Left hindlimb (tissue), 1 donor: ENCODE data around the gene HEG1.
"Not testable (repeated sequence)": the region's sequence is repeated elsewhere in the genome, so short reads cannot be mapped to it uniquely, and the experiment has no call there.

Source experiments
- DNase-seq: peaks from one replicate; pipeline ENCODE4 v3.0.0-alpha.2; 2018

Gene HEG1, protein sequence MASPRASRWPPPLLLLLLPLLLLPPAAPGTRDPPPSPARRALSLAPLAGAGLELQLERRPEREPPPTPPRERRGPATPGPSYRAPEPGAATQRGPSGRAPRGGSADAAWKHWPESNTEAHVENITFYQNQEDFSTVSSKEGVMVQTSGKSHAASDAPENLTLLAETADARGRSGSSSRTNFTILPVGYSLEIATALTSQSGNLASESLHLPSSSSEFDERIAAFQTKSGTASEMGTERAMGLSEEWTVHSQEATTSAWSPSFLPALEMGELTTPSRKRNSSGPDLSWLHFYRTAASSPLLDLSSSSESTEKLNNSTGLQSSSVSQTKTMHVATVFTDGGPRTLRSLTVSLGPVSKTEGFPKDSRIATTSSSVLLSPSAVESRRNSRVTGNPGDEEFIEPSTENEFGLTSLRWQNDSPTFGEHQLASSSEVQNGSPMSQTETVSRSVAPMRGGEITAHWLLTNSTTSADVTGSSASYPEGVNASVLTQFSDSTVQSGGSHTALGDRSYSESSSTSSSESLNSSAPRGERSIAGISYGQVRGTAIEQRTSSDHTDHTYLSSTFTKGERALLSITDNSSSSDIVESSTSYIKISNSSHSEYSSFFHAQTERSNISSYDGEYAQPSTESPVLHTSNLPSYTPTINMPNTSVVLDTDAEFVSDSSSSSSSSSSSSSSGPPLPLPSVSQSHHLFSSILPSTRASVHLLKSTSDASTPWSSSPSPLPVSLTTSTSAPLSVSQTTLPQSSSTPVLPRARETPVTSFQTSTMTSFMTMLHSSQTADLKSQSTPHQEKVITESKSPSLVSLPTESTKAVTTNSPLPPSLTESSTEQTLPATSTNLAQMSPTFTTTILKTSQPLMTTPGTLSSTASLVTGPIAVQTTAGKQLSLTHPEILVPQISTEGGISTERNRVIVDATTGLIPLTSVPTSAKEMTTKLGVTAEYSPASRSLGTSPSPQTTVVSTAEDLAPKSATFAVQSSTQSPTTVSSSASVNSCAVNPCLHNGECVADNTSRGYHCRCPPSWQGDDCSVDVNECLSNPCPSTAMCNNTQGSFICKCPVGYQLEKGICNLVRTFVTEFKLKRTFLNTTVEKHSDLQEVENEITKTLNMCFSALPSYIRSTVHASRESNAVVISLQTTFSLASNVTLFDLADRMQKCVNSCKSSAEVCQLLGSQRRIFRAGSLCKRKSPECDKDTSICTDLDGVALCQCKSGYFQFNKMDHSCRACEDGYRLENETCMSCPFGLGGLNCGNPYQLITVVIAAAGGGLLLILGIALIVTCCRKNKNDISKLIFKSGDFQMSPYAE (N-terminal part only)

DNA sequence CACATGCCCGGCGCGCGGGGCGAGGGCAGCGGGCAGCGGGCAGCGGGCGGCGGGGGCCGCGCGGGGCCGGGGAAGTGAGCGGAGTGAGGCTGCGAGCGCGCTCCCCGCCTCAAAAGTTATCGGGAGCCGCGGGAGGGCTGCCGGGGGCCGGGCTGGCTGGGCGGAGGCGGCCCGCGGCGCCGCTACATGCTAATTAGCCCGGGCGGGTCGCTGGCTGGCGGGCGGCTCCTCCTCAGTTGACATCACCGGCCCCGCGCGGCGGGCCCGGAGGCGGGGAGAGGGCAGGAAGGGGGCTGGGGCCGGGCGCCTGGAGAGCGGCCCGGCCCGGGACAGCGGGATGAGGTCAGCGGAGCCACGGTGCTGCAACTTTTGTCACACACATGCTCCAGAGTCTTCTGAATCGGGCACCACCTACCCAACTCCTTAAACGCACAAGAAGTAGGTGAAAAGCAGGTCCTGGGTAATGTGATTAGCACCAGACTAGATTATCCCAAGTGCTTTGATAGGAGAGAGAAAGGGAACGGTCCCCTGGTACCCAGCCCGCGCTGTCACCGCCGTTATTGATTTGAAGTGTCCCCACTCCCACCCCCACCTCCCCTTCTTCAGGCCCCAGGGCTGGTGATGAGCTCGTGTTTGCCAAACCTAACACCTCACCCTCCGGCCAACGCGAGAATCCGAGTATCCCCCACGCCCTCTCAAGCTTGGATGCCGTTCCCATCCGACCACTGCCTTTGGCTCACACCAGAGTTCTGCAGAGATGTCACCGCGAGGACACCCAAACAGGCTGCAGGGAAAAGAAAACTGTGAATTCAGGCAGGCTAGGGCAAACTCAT, at the start of gene HEG1:
Gene HEG1 (minus strand): TSS at position 85 of the 833 bp plus-strand sequence. CDS start 107 bp downstream, outside the sequence.
- peak; percentile 91 for DNase-seq

DNA sequence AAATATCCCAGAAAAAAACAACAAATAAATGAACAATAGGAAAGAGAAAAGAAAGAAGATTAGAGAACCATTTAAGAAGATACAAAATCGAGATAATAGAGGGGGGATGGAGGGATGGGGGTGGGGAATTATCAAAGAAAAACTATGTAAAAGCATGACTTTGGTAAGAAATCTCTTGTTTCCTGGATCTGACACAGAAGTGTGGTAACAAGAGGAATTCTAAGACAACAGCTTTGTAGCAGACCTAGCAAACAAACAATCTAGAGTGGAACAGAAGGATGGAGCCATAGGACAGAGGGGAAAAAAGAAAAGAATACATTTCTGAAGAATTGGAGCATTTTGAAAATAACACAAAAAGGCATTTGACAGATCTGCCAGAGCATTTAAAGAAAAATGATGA, 49.3 kb upstream of the HEG1 start:
- no peak for DNase-seq

DNA sequence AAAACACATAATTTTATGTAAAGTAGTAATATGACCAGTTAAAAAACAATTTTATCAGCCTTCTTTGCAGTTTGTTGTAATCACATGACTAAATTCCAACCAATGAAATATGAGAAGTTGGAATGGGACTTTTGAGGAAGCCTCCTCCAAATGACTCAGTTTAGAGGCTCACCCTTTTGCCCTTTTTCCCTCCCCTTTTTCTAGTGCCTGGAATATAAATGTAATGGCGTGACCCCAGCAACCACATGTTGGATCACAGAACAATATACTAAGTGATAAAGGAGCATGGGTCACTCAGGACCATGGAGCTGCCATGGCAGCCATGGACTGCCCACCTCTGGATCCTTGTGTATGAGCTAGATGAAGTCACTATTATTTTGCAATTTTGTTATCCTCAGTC, 48.8 kb upstream of the HEG1 start:
- no peak for DNase-seq

DNA sequence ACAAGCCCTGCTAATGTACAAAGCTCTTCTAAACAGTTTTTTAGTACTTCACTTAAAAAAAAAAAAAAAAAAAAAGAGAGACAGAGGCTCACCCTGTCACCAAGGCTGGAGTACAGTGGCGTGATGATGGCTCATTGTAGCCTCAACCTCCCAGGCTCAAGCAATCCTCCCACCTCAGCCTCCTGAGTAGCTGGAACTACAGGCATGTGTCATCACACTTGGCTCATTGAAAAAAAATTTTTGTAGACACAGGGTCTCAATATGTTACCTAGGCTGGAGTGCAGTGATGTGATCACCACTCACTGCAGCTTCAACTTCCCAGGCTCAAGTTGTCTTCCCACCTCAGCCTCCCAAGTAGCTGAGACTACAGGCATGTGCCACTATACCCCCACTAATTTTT, 47.6 kb upstream of the HEG1 start:
- DNase-seq: no peak

DNA sequence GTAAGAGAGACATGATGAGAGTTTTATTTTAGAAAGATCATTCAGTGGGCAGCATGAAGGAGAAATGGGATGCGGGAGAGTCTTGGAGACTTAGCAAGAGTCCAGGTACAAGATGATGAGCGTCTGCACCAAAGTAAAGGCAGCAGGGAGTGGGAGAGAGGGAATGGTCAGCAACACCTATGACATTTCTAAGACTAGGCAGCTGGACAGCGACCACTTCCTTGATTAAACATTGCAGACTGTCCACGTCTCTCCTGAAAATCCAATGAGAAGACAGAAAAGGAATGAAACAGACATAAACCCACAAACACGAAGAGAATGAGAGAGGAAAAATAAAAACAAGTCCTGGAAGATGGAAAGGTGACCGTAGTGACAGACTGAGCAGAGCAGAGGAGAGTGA, 46.7 kb upstream of the HEG1 start:
- no peak for DNase-seq

DNA sequence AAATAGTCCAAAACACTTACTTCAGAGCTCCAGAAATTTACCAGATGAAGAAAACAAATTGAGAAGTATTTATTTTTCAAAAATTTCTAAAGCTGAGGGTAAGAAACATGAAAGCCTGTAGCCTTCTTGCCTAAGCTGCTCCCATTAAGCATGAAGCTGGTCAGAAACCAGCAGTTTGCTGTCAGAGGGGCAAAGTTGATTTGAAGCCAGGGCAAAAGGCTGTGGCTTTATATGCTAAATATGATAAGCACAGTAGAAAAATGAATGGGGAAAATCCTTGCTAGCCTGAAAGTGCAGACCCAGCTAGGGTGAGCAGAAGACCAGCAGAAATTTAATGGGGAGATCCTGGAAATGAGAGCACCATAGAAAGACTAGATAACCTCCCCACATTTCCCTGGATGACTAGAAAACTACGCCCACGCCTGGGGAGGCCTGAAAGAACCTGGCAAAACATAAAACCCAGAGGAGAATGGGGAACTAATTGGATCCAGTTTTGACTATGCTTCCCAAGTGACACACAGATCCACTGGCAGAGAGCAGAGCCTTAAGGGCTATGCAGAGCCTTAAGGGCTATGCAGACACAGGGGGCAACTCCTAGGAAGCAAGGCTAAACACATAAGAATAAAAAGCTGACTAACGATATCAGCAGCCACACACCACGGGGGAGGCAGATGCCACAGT, 43.0 kb upstream of the HEG1 start:
- no peak for DNase-seq

DNA sequence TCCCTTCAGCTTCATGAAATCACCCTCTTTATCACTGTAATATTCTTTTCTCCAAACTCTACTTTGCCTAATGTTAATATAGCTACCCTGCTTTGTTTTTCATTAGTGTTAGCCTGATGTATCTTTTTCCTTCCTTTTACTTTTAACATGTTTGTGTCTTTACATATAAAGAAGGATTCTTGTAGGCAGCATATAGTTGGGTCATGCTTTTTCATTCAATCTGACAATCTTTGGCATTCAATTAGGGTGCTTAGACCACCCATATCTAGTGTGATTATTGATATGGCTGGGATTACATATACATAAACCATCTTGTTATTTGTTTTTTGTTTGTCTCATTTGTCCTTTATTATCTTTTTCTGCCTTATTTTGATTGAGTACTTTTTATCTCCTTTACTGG, 34.9 kb upstream of the HEG1 start:
- no peak for DNase-seq

DNA sequence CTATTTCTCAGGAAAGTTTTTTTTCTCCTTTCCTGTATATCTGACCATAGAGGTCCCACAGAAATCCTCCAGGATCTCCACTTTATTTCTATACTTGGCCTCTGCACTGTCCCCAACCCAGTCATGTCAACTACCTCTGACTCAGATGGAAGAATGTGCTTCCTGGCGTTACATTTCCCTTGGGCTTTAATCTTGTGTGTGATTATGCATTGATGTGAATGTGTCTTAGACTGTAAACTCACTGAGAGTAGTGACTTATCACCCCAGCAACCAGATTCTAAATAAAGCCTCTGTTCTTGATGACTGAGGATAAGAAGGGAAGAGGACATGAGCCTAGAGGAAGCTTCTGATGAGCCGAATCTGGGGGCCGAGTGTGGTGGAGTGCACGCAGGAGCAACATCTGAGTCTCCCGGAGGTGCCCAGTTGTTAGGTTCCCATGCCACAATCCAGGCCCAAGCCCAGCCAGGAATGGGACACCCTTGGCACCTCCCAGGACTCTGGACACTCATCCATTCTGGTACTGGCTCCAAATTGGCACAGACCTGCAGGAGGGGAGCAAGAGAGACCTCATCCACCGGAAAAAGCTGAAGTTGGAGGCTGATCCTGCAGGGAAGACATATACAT, 32.1 kb upstream of the HEG1 start:
- no peak for DNase-seq

DNA sequence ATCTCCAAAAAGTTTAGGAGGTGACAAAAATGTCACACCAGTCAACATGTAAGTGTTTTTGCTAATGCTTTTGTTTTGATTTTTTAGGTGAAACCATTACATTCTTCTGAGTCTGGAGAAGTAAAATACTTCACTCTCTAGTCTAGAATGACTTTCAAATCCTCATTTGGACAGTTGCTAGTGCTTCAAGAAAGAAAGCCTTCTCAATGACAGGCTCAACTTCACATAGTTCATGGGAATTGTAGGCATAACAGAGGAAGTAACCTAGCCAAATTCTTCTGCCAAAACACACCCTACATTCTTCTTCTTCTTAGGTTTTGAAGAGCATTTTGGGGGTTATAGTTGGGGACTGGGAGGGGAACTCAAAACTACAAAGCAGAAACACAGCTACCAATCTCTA, 29.4 kb upstream of the HEG1 start:
- no peak for DNase-seq

DNA sequence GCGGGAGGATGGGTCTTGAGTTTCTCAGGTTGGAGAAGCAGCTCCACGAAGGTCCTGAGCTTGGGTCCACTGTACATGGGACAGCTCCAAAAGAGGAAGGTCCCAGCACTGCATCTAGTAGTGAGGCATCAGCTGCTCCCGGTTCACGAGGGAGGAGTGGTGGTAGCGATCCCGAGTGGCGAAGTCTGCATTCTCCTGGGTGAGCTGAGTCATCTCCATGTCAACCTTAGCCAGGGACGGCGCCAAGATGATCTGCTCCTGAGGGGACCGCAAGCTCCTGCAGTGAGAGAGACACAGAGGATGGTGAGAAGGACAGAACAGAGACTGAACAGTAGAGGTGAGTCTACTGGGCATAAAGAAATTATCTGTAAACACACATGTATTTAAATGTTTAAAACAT, 28.0 kb upstream of the HEG1 start:
- no peak for DNase-seq

DNA sequence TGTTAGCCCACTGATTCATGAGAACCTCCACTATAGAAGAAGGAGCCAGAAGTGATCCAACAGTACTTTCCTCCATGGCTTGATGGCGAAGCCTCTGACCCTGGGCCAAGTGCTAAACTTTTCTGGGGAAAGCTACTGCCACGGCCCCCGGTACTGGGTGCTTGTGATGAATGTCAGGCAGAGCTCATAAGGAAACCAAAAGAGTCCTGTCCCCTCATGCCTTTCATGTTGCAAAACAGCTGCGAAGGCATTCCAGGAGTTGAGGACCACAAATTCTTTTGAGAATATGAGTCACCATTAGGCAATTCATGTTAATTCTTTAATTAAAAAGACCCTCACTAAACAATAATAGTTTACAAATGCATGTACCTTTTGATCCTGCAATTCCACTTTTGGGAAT, 26.5 kb upstream of the HEG1 start:
- DNase-seq: not testable (repeated sequence)

DNA sequence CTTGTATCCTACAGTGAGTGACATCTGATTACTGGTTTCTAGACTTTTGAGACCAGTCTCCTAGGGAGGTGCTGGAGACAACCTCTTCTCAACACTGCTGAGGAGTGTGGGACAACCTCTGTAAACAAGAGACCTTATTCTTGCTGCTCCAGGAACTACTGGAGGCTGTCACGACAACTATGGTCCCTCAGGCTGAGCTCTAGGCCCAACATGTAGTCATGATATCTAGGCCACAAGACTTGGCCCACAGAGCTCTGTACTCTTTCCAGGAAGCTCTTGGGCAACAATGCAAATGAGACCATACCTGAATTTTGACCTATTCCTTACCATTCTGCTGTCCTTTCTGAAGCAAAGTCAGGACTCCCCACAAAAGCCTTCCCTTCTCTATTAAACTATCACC, 24.3 kb upstream of the HEG1 start:
- DNase-seq: no peak

DNA sequence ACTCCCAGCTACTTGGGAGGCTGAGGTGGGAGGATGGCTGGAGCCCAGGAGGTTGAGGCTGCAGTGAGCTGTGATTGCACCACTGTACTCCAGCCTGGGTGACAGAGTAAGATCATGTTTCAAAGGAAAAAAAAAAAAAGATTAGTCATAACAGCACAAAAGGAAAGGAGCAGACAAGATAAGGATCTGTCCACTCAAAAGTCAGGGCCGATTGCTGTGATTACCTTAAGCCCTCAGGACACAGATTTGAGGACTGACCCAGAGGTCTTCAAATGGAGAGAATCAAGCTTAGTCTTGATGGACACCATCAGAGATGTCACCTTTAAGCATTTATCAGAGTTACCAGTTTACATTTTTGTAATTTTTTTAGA, 23.9 kb upstream of the HEG1 start:
- DNase-seq: no peak

DNA sequence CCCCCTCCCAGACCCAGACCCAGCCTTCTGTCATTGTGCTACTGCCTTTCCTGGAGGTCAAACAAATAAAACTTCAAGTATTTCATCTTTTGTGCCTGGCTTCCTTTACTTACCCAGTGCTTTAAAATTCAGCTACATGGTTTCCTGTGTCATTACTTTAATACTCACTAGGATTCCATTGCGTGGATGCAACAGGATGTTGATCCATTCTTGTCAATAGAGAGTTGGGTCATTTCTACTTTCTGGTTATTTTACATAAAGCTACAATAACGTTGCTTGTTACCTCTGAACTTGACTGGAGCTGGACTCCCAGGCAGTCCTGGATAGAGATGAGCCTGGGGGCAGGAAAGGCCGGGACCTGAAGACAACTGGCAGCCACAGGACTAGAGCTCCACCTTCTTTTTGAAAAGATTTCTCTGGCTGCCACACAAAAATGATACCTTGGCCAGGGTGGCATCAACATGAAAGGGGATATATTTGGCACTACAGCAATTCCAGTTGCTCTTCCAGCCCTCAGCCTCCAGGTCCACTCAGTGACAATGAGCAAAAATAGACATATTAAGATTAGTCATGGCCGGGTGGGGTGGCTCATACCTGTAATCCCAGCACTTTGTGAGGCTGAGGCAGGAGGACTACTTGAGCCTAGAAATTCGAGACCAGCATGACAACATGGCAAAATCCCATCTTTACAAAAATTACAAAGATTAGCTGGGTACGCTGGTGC, 23.3 kb upstream of the HEG1 start:
- DNase-seq: no peak

DNA sequence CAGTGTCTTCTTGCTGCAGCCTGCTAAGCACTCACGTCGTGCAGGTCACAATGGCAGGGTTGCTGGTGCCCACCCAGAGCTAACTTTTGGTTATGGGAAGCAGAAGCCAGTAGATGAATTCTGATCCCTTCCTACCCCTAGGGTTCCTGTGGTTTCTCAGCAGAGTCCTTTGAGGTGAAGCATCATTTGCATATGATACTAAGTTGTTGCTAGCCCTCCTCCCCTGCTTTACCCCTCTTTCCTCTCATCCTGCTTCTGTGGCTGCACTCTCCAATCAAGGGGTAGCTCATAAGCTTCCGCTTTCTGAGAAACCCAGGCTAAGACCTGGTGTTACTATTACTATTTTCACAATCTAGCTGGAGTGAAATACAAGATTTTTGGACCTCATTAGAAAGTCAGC, 22.1 kb upstream of the HEG1 start:
- DNase-seq: no peak

DNA sequence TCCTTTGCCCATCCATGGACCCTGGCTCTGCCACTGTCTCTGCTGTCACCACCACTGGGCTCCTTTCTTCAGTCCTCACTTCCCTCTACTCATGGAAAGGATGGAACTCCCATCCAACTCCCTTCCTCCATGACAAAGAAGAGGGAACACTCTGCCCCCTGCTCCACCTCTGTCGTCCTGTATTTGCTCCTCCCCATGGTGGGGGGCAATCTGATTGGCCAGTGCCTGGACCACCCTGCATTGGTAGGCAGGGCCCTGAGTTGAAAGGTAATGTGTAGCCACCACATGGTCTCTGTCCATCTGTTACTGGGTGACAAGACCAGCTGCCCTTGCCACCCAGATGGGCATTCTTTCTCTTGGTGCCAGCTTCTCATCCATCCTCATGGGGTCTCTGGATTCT, 20.7 kb upstream of the HEG1 start:
- no peak for DNase-seq

DNA sequence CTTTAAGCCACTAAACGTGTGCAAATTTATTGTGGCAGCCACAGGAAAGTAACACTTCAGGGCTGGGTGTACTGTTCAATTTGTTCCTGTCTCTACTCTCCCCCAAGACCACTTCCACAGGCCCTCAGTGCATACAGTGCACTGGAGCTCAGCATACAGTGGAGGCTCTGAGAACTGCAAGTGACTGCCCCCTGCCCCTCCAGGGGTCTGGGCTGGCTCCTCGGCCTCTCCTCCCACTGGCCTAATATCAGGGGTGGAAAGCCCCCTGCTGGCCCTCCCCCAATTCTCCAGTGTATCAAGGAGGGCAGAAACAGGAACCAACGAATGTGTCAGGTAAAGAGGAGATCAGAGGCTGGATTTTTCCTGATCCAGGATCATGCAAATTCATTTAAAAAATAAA, 19.9 kb upstream of the HEG1 start:
- no peak for DNase-seq

DNA sequence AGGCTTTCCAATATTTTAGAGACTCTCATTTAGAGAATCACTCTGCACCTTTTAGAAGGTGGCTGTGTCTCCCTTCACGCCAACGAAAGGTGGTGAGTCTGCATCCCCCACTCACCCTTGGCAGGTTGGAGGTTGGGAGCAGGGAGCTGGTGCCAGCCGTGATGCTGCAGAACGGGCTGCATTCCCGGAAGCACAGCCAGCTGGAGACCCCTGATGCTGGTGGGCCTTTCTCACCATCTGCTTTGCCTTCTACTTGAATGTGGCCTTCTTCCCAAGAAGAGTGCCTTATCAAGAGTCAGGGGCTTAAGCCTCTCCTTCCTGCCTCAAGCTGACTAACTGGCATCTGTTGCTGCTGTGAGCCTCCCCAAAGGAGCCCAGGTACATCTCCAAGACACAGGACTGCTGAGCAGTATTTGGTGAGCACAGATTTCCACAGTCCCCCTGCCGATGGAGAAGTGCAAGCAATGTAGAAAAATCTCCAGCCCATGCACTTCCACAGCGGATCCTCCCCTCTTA, 17.7 kb upstream of the HEG1 start:
- DNase-seq: no peak

DNA sequence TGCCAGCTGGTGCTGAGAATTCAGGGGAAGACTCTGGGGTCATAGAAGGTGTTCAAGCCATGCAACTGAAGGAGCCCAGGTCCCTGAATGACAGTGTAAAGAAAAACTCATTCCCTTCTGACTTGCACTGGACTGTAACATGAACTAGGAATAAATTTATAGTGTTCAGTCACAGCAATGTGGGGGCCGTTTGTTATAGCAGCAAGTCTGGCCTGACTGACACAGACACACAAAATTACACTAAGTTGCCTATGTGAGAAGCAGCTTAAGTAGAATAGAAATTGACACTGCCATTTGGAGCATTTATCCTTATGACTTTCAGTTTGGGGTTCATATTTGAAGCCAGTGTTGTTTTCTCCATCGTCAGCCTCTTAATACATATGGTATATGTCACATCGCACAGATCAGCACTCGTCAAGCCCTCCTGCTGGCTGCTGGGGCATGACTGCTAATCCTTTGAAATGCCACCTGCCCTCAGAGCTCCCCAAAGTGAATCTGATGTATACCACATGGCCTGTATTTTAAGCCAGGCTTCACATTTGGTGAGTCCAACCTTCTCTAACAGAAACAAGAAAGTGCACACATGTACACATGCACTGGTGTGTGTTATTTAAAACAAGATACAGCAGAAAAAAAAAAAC, 17.1 kb upstream of the HEG1 start:
- DNase-seq: no peak

DNA sequence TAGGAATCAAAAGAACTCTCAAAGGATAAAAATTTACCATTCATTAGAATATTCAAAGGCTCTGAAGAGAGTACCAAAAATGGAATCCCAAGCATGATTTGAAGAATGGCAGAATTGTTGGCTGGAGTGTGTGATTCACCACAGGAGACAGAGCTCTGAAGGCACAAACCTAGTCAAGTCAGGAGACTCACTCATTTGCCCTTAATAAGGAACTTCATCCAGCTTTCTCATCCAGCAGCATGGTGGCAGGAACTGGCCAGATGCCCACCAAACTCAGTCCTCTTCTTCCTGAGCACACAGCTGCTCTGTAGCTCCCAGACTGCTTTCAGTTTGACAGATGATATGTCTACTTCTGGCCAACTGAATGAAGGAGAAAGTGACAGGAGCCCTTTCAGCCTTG, 16.5 kb upstream of the HEG1 start:
- DNase-seq: no peak
